DOHH2 (cell line): ENCODE measurements around the gene NRF1.

Experiments used
- H3F3A ChIP-seq: fragments of 200-600 bp; sonication (generic), shearing (Covaris generic); 2 replicates; pipeline ENCODE4 v1.6.0; 2016; ENCODE audit warnings: antibody characterized with exemption, mild to moderate bottlenecking; ENCODE audit not compliant: control insufficient read depth, insufficient read depth
- H3K27ac ChIP-seq: fragments of 200-600 bp; sonication (generic); 2 replicates; pipeline ENCODE4 v1.5.1; 2014; ENCODE audit warnings: low read depth, mild to moderate bottlenecking, low read length, moderate library complexity
- H3K27me3 ChIP-seq: fragments of 200-600 bp; sonication (generic); 2 replicates; pipeline ENCODE4 v1.6.1; 2014; ENCODE audit warnings: mild to moderate bottlenecking, low read length, mixed read lengths; ENCODE audit not compliant: control insufficient read depth
- H3K36me3 ChIP-seq: fragments of 200-600 bp; sonication (generic); 2 replicates; pipeline ENCODE4 v1.6.1; 2014; ENCODE audit warnings: mild to moderate bottlenecking, low read length, moderate library complexity, mixed read lengths; ENCODE audit not compliant: control insufficient read depth
- H3K4me1 ChIP-seq: fragments of 200-600 bp; sonication (generic); 2 replicates; pipeline ENCODE4 v1.6.1; 2014; ENCODE audit warnings: mild to moderate bottlenecking, low read length, mixed read lengths; ENCODE audit not compliant: control insufficient read depth
- H3K4me2 ChIP-seq: fragments of 200-600 bp; sonication (generic); 2 replicates; pipeline ENCODE4 v1.6.0; 2014; ENCODE audit warnings: mild to moderate bottlenecking, low read length, moderate library complexity
- H3K4me3 ChIP-seq: fragments of 200-600 bp; sonication (generic); 2 replicates; pipeline ENCODE4 v1.5.1; 2014; ENCODE audit warnings: mild to moderate bottlenecking, low read length, mixed read lengths
- H3K79me2 ChIP-seq: fragments of 200-600 bp; sonication (generic); 2 replicates; pipeline ENCODE4 v1.6.1; 2014; ENCODE audit warnings: mild to moderate bottlenecking, low read length, mixed read lengths; ENCODE audit not compliant: control insufficient read depth
- H3K9me2 ChIP-seq: fragments of 200-600 bp; sonication (generic); replicated peaks from 2 replicates; pipeline ENCODE4 v1.6.1; 2014; ENCODE audit warnings: mild to moderate bottlenecking, low read length, mixed read lengths; ENCODE audit not compliant: control insufficient read depth
- H3K9me3 ChIP-seq: fragments of 200-600 bp; sonication (generic); 2 replicates; pipeline ENCODE4 v1.6.1; 2014; ENCODE audit warnings: antibody characterized with exemption, low read length, mixed read lengths; ENCODE audit not compliant: control insufficient read depth, insufficient read depth
- H4K20me1 ChIP-seq: fragments of 200-600 bp; sonication (generic); 2 replicates; pipeline ENCODE4 v1.6.0; 2014; ENCODE audit warnings: low read depth, mild to moderate bottlenecking, antibody characterized with exemption, low read length, moderate library complexity; ENCODE audit not compliant: control insufficient read depth, insufficient read depth
- EZH2phosphoT487 ChIP-seq: fragments of 200-600 bp; sonication (generic); IDR thresholded peaks from 2 replicates; pipeline ENCODE4 v1.6.1; 2017; ENCODE audit warnings: borderline replicate concordance, mild to moderate bottlenecking, antibody characterized with exemption, low read length, moderate library complexity, mixed read lengths
- TF ChIP-seq, protein P1 (sequence below): fragments of 200-600 bp; sonication (generic); IDR thresholded peaks from one replicate; pipeline ENCODE4 v1.5.1; 2014; ENCODE audit warnings: antibody characterized with exemption, mild to moderate bottlenecking, low read depth, low read length; ENCODE audit not compliant: poor library complexity, severe bottlenecking

Gene NRF1

DNA sequence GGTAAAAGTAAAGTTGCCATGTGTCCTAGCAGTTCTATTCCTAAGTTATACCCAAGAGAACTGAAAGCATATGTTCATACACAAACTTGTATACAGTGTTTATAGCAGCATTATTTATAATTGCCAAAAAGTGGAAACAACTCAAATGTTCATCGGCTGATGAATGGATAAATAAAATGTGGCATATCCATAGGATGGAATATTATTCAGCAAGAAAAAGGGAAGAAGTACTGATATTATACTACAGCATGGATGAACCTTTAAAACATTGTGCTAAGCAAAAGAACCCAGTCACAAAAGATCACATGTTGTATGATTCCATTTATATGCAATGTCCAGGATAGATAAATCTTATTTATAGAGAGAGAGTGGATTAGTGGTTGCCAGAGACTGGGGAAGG is 68.9 kb downstream of the NRF1 start:
- peaks cover 36% of the 10 kb centered on the region for H3K36me3 ChIP-seq
- no peaks in the 10 kb centered on the region for H3K9me2 ChIP-seq
- peaks cover 2% of the 10 kb centered on the region; the same call in 1 of the 2 replicates for H3F3A ChIP-seq
- TF ChIP-seq EZH2phosphoT487: no peak
- TF ChIP-seq, protein P1, sequence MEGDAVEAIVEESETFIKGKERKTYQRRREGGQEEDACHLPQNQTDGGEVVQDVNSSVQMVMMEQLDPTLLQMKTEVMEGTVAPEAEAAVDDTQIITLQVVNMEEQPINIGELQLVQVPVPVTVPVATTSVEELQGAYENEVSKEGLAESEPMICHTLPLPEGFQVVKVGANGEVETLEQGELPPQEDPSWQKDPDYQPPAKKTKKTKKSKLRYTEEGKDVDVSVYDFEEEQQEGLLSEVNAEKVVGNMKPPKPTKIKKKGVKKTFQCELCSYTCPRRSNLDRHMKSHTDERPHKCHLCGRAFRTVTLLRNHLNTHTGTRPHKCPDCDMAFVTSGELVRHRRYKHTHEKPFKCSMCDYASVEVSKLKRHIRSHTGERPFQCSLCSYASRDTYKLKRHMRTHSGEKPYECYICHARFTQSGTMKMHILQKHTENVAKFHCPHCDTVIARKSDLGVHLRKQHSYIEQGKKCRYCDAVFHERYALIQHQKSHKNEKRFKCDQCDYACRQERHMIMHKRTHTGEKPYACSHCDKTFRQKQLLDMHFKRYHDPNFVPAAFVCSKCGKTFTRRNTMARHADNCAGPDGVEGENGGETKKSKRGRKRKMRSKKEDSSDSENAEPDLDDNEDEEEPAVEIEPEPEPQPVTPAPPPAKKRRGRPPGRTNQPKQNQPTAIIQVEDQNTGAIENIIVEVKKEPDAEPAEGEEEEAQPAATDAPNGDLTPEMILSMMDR: no peak
- H3K9me3 ChIP-seq: no peaks in the 10 kb centered on the region
- no peak overlapping the region for H3K27ac ChIP-seq
- H3K27me3 ChIP-seq: no peaks in the 10 kb centered on the region
- H3K4me2 ChIP-seq: no peak overlapping the region
- no peak overlapping the region for H3K4me3 ChIP-seq
- no peaks in the 10 kb centered on the region for H4K20me1 ChIP-seq
- no peaks in the 10 kb centered on the region for H3K79me2 ChIP-seq
- H3K4me1 ChIP-seq: no peaks in the 10 kb centered on the region

DNA sequence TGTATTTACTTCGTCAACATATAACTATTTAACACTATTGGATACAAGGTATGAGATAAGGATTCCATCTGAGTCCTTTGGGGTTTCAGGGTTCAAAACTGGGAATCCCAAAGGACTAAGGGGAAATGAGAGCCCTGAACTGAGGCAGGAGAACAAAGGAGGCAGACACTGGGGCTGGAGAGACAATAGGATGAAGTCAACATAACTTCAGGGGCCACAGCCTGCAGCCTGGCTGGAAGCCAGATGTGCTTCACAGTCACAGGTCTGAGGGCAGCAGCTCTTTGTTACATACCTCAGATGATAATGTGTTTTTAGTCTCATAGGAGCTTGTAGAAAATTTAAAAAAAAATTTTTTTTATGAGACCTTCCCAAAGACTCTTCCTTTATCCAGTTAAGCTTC is 73.3 kb downstream of the NRF1 start:
- H3K4me3 ChIP-seq: no peak overlapping the region
- peaks cover 5% of the 10 kb centered on the region for H3K36me3 ChIP-seq
- H3K4me1 ChIP-seq: no peaks in the 10 kb centered on the region
- H3K27me3 ChIP-seq: no peaks in the 10 kb centered on the region
- TF ChIP-seq EZH2phosphoT487: no peak
- TF ChIP-seq, protein P1: no peak
- H3K4me2 ChIP-seq: no peak overlapping the region
- H3K9me3 ChIP-seq: no peaks in the 10 kb centered on the region
- H3K79me2 ChIP-seq: no peaks in the 10 kb centered on the region
- no peaks in the 10 kb centered on the region for H3K9me2 ChIP-seq
- H3F3A ChIP-seq: peaks cover 2% of the 10 kb centered on the region; the same call in 1 of the 2 replicates
- H4K20me1 ChIP-seq: no peaks in the 10 kb centered on the region
- no peak overlapping the region for H3K27ac ChIP-seq

DNA sequence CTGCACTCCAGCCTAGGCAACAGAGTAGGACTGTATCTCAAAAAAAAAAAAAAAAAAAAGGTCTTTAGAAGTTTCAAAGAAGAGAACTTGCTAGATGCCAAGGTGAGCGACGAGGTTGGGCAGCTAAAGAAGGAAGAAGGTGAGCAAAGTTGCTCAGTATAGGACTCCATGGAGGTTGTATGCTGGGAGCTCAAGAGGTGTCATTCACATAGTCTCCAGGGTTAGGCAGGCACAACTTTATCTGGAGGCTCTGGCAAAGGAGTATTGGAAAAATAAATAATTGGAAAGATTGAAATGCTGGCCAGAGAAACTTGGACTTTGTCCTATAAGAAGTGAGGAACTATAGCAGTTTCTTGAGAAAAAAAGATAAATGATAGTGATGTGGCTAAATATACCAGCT is 74.5 kb downstream of the NRF1 start:
- Histone ChIP-seq H3K4me1 (no peaks in the 10 kb centered on the region), H3K27ac (no peak overlapping the region), H4K20me1 (no peaks in the 10 kb centered on the region), H3K4me2 (no peak overlapping the region), H3F3A (no peaks in the 10 kb centered on the region), H3K9me2 (no peaks in the 10 kb centered on the region), H3K79me2 (no peaks in the 10 kb centered on the region), H3K36me3 (peaks cover 7% of the 10 kb centered on the region), H3K27me3 (no peaks in the 10 kb centered on the region), H3K9me3 (no peaks in the 10 kb centered on the region), H3K4me3 (no peak overlapping the region)
- TF ChIP-seq EZH2phosphoT487: no peak
- TF ChIP-seq, protein P1: no peak
